Stimulated activated CD4-positive, alpha-beta T cell treated with anti-CD3 and anti-CD28 coated beads, Interleukin-4, amount 100 ng/mL, for 48 hours (primary cell): ENCODE data around the gene ZNF22.

Experiments used
- DNase-seq, 2 donors: peaks; one replicate each; pipeline ENCODE4 v3.0.0-alpha.2; 2020; ENCODE audit warnings: low read depth in 2 of 2

ZNF22 gene

GRCh38 chr10:44965104-44965503 lies 35.6 kb upstream of the ZNF22 start:
- no peak for DNase-seq

- DNase-seq: no peak
Observed at GRCh38 chr10:44965651-44966097, 35.0 kb upstream of the ZNF22 start.

DNA sequence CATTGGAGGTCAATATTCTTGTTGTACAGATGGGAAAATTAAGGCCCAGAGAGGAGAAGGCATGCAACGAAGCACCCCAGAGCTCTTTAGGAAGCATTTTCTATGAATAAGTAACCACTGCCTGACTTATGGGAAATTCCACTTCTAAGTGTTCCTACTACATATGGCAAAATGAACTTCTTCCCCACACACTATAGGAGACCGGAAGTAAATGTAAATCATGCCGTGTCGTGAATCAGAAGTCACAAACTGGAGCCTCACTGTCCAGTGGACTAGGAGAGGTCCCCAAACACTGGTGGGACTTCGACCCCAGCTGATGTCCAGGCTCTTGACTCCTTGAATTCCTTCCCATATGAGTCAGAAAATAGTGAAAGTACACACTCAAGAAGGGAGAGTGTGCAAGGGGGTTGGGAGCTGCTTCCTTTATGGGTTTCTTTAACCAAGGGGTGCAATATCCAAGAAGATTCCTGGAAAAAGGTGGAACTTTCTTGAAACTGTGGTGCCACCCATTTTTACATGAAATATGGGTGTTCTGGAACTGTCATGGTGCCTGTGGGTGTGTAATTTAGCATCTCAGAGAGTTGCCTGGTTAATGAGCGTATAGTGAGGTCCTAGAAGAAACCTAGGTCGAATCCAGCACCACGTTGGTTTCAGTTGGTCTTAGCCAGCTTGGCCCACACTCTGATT lies 34.5 kb upstream of the ZNF22 start:
- no peak for DNase-seq

DNA sequence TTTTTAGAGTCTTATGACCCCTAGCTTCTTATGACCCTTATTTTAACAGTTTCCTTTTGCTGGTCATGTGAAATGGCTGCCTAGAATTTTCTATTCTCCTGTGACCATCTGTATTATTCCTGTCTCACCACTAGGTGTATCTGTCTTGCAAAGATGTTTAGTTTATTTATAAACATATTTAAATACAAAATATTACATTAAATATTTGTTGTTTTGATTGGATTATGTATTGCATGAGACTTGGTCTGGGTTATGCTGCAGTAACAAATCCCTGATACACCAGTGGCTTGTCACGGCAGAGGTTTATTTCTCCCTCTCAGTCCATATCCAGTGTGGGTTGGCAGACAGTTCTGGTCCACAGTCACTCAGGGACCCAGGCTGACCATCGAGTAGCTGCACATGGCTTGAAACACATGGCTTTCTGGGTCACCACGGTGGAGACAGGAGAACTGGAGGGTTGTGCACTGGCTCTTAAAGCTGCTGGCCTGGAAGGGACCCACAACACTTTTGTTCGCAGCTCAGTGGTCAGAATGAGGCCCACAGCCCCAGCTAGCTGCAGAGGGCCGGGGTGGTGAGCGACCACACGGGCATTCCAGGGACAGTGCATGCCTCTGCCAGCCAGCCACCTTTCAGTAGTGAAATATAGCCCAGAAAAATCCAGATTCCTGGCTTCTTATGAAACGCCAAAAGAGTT lies 33.8 kb upstream of the ZNF22 start:
- no peak for DNase-seq

DNA sequence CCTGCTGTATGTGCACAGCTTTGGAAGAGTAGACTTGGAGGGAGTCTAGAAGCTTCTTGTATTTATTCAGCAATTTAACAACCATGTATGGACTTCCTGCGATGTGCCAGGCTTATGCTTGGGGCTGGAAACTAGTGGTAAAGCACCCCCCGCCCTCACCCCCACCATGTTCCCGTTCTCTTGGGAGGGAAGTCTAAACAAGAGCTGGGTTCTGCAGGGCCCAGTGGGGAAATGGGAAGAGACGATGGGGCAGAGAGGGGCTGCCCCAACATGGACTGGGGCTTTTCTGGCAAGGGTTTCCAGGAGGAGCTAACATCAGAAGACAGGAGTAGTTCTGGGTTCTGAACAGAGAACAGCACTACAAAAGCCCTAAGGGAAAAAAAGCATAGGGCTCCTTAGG lies 33.1 kb upstream of the ZNF22 start:
- DNase-seq: no peak

GRCh38 chr10:44968091-44968490 lies 32.6 kb upstream of the ZNF22 start:
- DNase-seq: no peak

- DNase-seq: no peak
Observed at GRCh38 chr10:44968500-44969400, 32.0 kb upstream of the ZNF22 start.

- no peak for DNase-seq
Observed at GRCh38 chr10:44969854-44970253, 30.9 kb upstream of the ZNF22 start.

- no peak for DNase-seq
Observed at GRCh38 chr10:44970812-44971395, 29.8 kb upstream of the ZNF22 start.

DNA sequence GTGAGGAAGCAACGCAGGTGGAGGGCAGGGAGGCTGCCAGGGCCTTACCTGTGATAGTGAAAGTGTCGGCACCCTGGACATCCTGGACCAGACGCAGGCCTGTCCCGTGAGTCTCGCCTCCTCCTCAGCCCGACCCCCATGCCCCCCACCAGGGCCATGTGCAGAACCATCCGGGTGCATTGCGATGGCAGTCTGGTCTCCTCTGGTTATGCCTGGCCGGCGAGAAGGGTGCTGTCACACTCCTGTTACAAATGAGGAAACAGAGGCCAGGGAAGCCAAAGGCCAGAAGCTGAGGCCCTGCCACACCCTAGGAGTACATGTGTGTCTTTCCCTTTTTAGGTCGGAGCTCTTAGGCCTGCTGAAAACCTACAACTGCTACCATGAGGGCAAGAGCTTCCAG lies 29.3 kb upstream of the ZNF22 start:
- no peak for DNase-seq

- no peak for DNase-seq
Observed at GRCh38 chr10:44971935-44972757, 28.6 kb upstream of the ZNF22 start.

GRCh38 chr10:44972874-44973306 lies 27.8 kb upstream of the ZNF22 start:
- DNase-seq: no peak

DNA sequence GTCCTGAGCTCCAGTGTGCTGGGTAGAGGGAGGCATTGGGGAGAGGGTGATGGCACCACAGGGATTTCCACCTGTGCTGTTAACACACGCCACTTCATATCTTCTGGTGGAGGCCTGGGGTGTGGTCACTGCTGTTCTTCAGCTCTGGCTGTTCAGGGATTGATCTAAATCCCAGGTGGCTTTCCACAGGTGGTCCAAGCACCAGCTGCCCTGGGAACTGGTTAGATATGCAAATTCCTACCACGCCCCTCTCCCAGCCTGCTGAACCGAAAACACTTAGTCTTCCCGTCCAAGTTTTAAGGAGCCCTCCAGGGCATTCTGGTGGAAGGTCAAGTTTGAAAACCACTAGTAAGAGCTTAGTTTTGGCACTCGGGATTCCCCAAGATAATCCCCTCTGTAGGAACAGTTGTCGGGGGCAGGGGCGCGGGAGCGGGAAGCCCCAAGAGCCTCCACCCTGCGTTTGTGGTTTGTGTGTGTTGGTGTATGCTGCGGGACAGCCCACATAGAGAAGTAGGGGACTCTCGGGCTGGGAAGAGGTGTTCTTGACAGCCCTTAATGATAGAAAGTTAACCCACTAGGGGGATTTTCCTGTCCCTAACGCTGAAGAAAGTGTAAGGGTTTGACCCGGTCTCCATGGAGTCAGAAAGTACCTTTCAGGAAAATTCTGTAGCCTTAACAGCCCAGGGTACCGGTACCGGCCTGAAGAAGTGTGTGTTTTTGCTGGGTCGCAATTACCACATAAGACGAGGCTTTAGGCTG lies 27.2 kb upstream of the ZNF22 start:
- DNase-seq: no peak

- DNase-seq: no peak
Observed at GRCh38 chr10:44974082-44974627, 26.6 kb upstream of the ZNF22 start.

GRCh38 chr10:44974628-44975430 lies 25.9 kb upstream of the ZNF22 start:
- DNase-seq: peak; percentile 38 to 55

DNA sequence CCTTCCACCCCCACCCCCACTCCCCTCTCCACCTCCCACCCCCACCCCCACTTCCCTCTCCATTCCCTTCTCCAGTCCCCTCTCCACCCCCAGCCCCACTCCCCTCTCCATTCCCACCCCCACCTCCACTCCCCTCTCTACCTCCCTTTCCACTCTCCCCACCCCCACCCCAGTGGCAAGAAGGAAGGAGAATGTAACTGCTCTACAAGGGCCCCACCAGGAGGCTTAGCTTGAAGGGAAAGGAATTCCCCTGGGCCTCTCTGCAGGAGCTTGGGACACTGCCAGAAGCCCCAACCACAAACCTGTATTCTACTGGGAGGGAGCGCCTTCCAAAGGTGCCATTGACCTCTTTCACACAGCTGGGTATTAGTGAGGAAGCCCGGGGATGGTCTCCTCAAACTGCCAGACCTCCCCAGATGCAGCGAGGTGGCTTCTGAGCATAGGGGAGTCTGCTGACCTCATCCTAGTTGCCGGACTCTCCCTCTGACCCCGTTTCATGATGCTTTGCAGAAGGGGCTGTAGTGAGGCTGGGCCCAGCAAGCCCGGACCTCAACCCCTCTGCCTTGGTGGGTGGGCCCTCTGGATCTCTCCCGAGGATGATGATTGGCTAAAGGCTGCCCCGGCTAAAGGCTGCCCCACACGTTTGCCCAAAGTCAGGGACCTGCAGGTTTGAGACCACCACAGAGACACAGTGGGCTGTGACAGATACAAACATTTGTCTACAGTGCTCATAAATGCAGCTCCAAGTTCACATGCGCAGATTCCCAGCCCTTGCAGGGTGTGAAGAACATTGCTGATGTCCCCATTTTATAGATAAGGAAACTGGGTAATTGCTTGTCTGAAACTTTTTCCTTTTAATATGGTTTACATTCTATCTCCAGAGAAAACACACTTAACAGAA lies 25.0 kb upstream of the ZNF22 start:
- DNase-seq: no peak

GRCh38 chr10:44976352-44977198 lies 24.1 kb upstream of the ZNF22 start:
- DNase-seq: no peak
